NCI-H187 (cell line): ENCODE measurements around the gene ANKRD34B.

Experiments used
- DNase-seq, 2 experiments: peaks; one replicate each; lab custom pipeline; 2025; lab: John Stamatoyannopoulos, UW

Gene ANKRD34B

GRCh38 chr5:80569086-80569960 lies 757 bp downstream of the ANKRD34B start:
- DNase-seq, result no peak

DNA sequence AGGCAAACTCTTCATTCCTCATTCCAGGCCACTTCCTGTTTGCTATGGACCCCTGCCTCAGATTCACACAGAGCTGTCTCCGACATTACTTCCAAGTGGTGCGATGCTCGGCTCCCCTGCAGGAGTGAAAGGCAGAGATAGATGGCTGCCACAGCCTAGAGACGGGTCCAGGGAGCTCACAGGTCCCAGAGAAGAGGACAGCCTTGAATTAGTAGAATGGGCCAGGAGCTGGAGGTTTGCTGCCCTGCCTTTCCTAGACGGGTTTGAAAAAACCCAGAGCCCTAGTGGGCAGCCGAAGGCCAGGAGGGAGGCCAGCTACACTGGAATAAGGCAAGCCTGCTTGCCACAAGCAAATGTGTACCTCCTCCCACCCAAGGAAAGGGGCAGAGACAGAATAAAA lies 1.8 kb downstream of the ANKRD34B start:
- DNase-seq, result no peak

DNA sequence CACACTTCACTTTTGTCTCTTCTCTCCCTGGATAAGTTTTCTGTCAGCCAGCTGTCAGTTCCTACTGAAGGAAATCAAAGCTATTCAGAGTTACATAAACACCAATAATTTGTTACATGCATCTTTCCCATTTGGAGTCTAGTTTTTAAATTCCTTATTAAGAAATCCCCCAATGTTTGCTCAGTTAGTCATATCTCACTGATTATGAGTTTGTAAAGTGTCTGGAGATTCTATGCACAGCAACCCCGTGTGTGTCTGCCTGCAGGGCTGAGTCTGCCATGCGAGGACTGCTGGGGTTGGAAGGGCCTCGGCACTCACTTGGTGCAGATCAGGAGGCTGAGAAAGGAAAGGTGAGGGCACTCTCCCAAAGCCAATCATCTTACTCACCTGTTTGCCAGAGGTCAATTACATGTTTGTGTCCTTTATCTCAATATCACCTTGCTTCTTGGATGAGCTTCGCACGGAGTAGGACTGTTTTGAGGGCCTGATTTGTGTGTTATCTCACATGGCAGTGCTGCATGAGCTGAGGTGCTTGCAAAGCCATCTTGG lies 3.3 kb downstream of the ANKRD34B start:
- no peak for DNase-seq

DNA sequence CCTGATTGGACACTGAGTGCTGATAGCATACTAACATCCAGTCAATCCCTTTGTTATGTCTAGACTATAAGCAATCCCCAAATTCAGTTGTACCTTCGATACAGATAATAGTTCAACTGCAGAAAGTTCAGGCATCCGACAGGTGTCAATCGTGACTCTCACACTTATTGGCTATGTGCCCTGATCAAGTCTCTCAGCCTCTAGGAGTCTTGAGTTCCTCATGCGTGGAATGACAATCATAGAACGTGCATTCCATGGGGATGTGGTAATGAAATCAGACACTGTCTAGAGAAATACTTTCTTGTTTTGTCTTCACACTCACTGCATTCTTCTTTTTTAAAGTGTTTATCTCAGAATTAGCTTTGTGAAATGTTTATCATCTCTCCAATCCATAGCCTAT lies 4.8 kb downstream of the ANKRD34B start:
- DNase-seq, result no peak

- DNase-seq, result no peak
Observed at GRCh38 chr5:80559244-80559643, 10.8 kb downstream of the ANKRD34B start.

GRCh38 chr5:80555099-80555498 lies 15.0 kb downstream of the ANKRD34B start:
- no peak for DNase-seq

GRCh38 chr5:80554646-80555045 lies 15.4 kb downstream of the ANKRD34B start:
- no peak for DNase-seq

DNA sequence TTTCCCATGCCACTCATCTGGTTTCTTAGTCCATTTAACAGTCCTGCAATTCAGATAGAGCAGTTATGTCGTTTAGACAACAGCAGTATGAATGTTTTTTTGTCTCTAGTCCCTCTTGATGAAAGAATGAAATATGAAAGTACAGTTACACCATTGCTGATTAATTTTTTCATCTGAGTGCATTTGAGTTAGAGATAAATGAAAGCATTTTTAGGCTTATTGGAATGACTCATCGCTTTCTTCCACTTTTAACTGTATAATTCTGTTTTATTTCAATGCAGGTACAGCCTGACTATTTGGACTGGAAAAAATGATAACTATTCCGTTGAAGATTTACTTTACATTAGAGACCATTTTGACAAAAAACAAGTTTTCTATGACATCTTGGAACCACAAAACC lies 28.7 kb downstream of the ANKRD34B start:
- no peak for DNase-seq

DNA sequence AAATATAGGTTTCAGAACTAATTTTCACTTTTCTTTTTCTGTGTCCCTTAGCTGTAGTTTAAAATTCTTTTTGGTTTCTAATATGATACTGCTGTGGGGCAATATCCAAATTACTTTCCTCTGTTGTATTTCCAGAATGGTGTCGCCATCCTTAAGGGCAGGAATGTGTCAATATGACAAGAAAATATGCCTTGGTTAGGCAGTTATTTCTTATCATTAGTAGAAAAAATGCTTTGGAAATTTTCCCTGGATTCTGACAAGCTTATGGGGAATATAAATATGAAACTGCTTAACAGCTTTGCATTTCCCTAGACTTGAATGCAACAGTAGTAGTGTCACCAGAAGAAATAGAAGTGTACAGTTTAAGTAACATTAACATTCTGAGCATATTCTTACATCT lies 29.4 kb downstream of the ANKRD34B start:
- DNase-seq, result no peak

GRCh38 chr5:80516826-80517225 lies 53.3 kb downstream of the ANKRD34B start:
- no peak for DNase-seq

- DNase-seq, result no peak
Observed at GRCh38 chr5:80509362-80509761, 60.7 kb downstream of the ANKRD34B start.

DNA sequence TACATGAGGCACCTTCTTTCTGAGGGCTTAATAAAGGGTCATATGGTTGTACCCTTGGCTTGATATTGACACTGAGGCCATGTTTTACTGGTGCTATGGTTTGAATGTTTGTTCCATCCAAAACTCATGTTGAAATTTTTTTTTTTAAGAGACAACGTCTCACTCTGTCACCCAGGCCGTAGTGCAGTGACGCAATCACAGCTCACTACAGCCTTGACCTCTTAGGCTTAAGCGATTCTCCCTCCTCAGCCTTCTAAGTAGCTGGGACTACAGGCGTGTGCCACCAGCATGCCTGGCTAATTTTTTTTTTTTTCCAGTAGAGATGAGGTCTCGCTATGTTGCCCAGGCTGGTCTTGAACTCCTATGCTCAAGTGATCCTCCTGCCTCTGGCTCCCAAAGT lies 61.2 kb downstream of the ANKRD34B start:
- DNase-seq, result no peak

DNA sequence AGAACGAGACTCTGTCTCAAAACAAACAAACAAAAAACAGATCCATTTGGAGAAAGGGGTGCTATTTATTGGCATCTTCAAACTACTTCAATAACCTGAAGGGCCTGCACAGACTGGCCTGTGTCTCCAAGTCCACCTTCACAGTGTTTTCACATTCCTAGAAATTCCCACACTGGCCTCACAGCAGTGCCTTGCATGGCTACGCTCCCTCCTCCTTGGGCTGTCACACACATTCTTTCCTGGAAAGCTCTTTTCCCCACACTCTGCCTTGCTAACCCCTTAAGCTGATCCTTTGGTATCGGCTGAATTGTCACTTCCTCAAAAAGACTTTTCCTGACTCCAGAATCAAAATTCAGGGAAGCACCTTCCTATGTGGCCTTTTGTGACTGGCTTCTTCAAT lies 62.4 kb downstream of the ANKRD34B start:
- no peak for DNase-seq
